Parathyroid adenoma (tissue), 2 donors: ENCODE data around the gene FBRSL1.

Source experiments
- H2AFZ ChIP-seq: fragments of 300-600 bp; sonication (generic); one replicate; pipeline ENCODE4 v1.7.0; 2017; ENCODE audit warnings: antibody characterized with exemption, mild to moderate bottlenecking
- H3K27ac ChIP-seq: fragments of 300-600 bp; sonication (generic); one replicate; pipeline ENCODE4 v1.7.0; 2017
- H3K27me3 ChIP-seq: fragments of 300-600 bp; sonication (generic); one replicate; pipeline ENCODE4 v1.7.0; 2017; ENCODE audit warnings: low read length; ENCODE audit not compliant: control insufficient read depth, insufficient read depth
- H3K36me3 ChIP-seq: fragments of 300-600 bp; sonication (generic); one replicate; pipeline ENCODE4 v1.7.0; 2017; ENCODE audit warnings: low read length; ENCODE audit not compliant: control insufficient read depth, insufficient read depth
- H3K4me1 ChIP-seq: fragments of 300-600 bp; sonication (generic); one replicate; pipeline ENCODE4 v1.7.0; 2017; ENCODE audit warnings: control low read depth
- H3K4me2 ChIP-seq: fragments of 300-600 bp; sonication (generic); one replicate; pipeline ENCODE4 v1.7.0; 2017; ENCODE audit warnings: low read length
- H3K4me3 ChIP-seq: fragments of 300-600 bp; sonication (generic); one replicate; pipeline ENCODE4 v1.7.0; 2017; ENCODE audit warnings: low read depth, low read length
- H3K79me2 ChIP-seq: fragments of 300-600 bp; sonication (generic); one replicate; pipeline ENCODE4 v1.7.0; 2017; ENCODE audit warnings: control low read depth
- H3K9ac ChIP-seq: fragments of 300-600 bp; sonication (generic); one replicate; pipeline ENCODE4 v1.7.0; 2017; ENCODE audit warnings: mild to moderate bottlenecking
- H3K9me3 ChIP-seq: fragments of 300-600 bp; sonication (generic); one replicate; pipeline ENCODE4 v1.7.0; 2017; ENCODE audit warnings: low read length; ENCODE audit not compliant: control insufficient read depth
- CTCF ChIP-seq: fragments of 300-600 bp; sonication (generic); IDR thresholded peaks from one replicate; pipeline ENCODE4 v1.7.0; 2017; ENCODE audit warnings: antibody characterized with exemption, mild to moderate bottlenecking
- donor health status: primary hyperparathyroidism.

Gene FBRSL1

GRCh38 chr12:132516095-132517012 lies 26.4 kb downstream of the FBRSL1 start:
- H3K27me3 ChIP-seq: no peaks in the 10 kb centered on the region
- TF ChIP-seq CTCF: no peak
- H3K27ac ChIP-seq: no peak overlapping the region
- no peaks in the 10 kb centered on the region for H3K9me3 ChIP-seq
- no peaks in the 10 kb centered on the region for H3K36me3 ChIP-seq
- H2AFZ ChIP-seq: no peak overlapping the region
- H3K4me3 ChIP-seq: no peak overlapping the region
- H3K4me1 ChIP-seq: no peaks in the 10 kb centered on the region
- no peak overlapping the region for H3K9ac ChIP-seq
- H3K4me2 ChIP-seq: no peak overlapping the region
- peaks cover 26% of the 10 kb centered on the region for H3K79me2 ChIP-seq

- Histone ChIP-seq H3K27ac (no peak overlapping the region), H3K27me3 (no peaks in the 10 kb centered on the region), H3K4me2 (no peak overlapping the region), H2AFZ (no peak overlapping the region), H3K4me1 (no peaks in the 10 kb centered on the region), H3K36me3 (no peaks in the 10 kb centered on the region), H3K9me3 (no peaks in the 10 kb centered on the region), H3K79me2 (peaks cover 25% of the 10 kb centered on the region), H3K4me3 (no peak overlapping the region), H3K9ac (no peak overlapping the region)
- TF ChIP-seq CTCF: no peak
Observed at GRCh38 chr12:132517013-132517739, 27.2 kb downstream of the FBRSL1 start.

- Histone ChIP-seq H3K27ac (no peak overlapping the region), H3K9me3 (no peaks in the 10 kb centered on the region), H3K4me2 (no peak overlapping the region), H3K79me2 (peaks cover 21% of the 10 kb centered on the region), H3K4me3 (no peak overlapping the region), H3K4me1 (no peaks in the 10 kb centered on the region), H3K36me3 (no peaks in the 10 kb centered on the region), H3K9ac (no peak overlapping the region), H3K27me3 (no peaks in the 10 kb centered on the region), H2AFZ (no peak overlapping the region)
- TF ChIP-seq CTCF: no peak
Observed at GRCh38 chr12:132517740-132518100, 27.8 kb downstream of the FBRSL1 start.

- Histone ChIP-seq H3K9ac (no peak overlapping the region), H3K27ac (no peak overlapping the region), H3K79me2 (peaks cover 25% of the 10 kb centered on the region), H3K36me3 (no peaks in the 10 kb centered on the region), H3K27me3 (no peaks in the 10 kb centered on the region), H3K4me2 (no peak overlapping the region), H3K9me3 (no peaks in the 10 kb centered on the region), H2AFZ (no peak overlapping the region), H3K4me1 (no peaks in the 10 kb centered on the region), H3K4me3 (no peak overlapping the region)
- TF ChIP-seq CTCF: no peak
Observed at GRCh38 chr12:132518354-132518992, 28.5 kb downstream of the FBRSL1 start.
